Cardiac septum (tissue), 1 donor: ENCODE data around the gene ERV3-1. TPM values are rescaled to one million over a fixed set of nuclear protein-coding genes. Genes with fewer than 3 reads are reported as not detected.
"Not testable (repeated sequence)": the region's sequence is repeated elsewhere in the genome, so short reads cannot be mapped to it uniquely, and the experiment has no call there.

Experiments used
- DNase-seq: peaks from one replicate; pipeline ENCODE4 v3.0.0-alpha.2; 2020; ENCODE audit warnings: low spot score
- intact Hi-C: fragments of 100-400 bp; cut with DNase I; formaldehyde crosslinking; loops from one replicate; pipeline ENCODE4 v1.14.0; 2022
- total RNA-seq: library from RNA; stranded (reverse); fragmentation: NEBNext Ultra II Directional; extraction: Animal tissue kit (Norgen Biotek cat#: 25700); gene quantifications from one replicate; pipeline ENCODE4 v1.2.1, GENCODE V29; 2021
- donor health status: DM: no; HTN: no; CAD: no.

Gene ERV3-1
- total RNA-seq, 1 donor from 2014 or later, result 9.6 TPM

DNA sequence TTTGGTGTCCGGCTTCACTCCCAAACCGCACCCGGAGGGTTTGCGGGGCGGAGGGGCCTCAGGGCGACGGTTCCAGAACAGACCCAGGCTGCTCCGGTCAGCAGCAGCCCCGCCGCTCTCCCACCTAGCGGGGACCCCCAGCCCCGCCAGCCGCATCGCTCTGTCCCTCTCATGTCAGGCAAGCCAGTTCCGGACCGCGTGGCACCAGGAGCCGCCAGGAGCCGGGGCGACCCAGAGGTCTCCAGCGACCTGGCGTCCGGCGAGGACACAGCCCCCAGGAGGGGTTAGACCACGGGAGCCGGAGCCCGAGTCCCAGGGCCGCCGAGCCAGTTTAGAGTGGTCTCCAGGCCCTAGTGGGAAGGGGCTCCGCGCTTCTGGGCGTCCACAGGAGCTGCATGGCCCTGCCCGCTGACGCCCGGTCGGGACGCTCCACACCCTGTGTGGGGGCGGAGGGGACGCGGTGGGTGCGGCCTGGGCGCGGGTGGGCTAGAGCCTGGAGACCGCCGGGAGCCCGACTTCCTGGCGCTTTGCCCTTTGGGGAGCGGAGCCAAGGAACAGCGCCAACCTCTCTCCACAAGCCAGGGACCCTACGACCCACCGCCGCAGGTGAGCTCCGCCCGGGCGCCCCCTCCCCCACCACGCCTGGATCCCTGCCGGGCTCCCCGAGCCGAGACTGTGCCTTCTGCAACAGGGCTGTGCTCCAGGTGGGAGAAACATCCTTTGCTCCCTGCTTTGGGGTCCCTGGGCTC lies 59.1 kb downstream of the ERV3-1 start:
- intact Hi-C loops, result no loop called here
- DNase-seq, result no peak

DNA sequence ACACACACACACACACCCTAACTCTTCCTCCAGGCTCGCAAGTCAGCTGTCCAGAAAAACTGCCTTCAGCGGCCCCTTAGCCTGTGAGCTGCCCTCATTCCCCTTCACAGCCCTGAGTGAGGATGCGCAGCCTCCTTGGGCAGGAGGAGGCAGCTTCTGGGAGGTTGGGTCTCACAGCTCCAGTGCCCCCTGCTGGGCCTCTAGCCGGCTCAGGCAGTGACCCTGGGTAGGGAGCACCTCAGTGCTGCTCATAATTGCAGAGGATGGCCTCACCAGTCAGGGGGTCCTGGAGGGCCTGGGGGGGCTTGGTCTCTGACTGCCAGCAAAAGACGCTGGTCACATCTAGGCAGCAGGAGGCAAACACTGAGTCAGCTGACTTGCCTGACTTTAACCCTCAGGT lies 59.7 kb downstream of the ERV3-1 start:
- intact Hi-C loops, result no loop called here
- DNase-seq, result no peak

DNA sequence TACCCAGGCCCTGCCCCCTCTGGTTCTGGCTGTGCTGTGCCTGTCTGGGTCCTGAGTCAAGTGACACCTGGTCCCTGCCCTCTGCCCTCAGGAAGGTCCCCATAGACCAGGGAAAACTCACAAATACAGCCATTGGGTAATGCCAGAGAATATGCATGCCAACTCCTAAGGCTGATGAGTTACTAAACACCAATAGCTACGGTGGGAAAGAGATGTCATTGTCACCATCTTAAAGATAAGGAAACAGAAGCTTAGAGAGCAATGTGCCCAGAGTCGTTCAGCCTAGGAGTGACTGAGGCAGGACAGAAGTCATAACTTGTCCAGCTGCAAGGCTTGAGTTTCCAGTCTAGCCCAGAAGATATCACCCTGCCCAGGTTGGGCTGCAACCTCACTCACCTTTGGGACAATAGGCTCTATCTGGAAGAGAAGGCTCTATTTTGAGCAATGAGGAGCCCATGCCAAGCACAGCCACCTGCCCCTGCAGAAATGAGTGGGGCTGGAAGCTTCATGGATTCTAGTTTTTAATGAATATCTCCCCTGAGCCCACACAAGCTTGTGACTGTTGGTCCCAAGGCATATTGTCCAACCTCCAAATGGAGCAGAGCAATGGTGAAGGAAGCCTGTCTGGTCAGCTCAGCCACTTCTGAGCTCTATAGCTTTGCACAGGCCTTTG lies 60.8 kb downstream of the ERV3-1 start:
- intact Hi-C loops, result no loop called here
- no peak for DNase-seq

- DNase-seq, intact Hi-C loops: not testable (repeated sequence)
Measured at GRCh38 chr7:64944667-64945502, 61.6 kb downstream of the ERV3-1 start.

Other genes with a start within 250 kb of the ERV3-1 start
- 4.0 TPM for gene ZNF138, start 212.3 kb downstream of the ERV3-1 start, total RNA-seq
- gene ZNF273, start 103.4 kb downstream of the ERV3-1 start, total RNA-seq, result 3.0 TPM
- gene ZNF117, start 15.7 kb downstream of the ERV3-1 start, total RNA-seq, result 6.0 TPM